Osteoblast (primary cell): ENCODE results near the gene SLC22A31. TPM values are rescaled to one million over a fixed set of nuclear protein-coding genes. Genes with fewer than 3 reads are reported as not detected.

Experiments used
- DNase-seq: peaks from one replicate; pipeline ENCODE4 v3.0.0; 2011; ENCODE audit warnings: low spot score, mixed read lengths; ENCODE audit not compliant: insufficient read length; ENCODE audit errors: missing footprints
- H2AFZ ChIP-seq: 2 replicates; pipeline ENCODE4 v1.6.0; 2011; ENCODE audit warnings: mild to moderate bottlenecking, low read length
- H3K27ac ChIP-seq: 2 replicates; pipeline ENCODE4 v1.5.1; 2011; ENCODE audit warnings: mild to moderate bottlenecking, low read depth, low read length, moderate library complexity
- H3K27me3 ChIP-seq: 2 replicates; pipeline ENCODE4 v1.6.0; 2012; ENCODE audit warnings: mild to moderate bottlenecking, control low read depth, inconsistent platforms, low read length, moderate library complexity; ENCODE audit not compliant: insufficient read depth
- H3K36me3 ChIP-seq: 2 replicates; pipeline ENCODE4 v1.5.1; 2011; ENCODE audit warnings: mild to moderate bottlenecking, low read length, control low read depth, moderate library complexity; ENCODE audit not compliant: insufficient read depth
- H3K4me1 ChIP-seq: 2 replicates; pipeline ENCODE4 v1.5.1; 2011; ENCODE audit warnings: mild to moderate bottlenecking, low read length, control low read depth, moderate library complexity; ENCODE audit not compliant: insufficient read depth
- H3K4me2 ChIP-seq: 2 replicates; pipeline ENCODE4 v1.6.0; 2011; ENCODE audit warnings: mild to moderate bottlenecking, low read length; ENCODE audit not compliant: insufficient read depth
- H3K4me3 ChIP-seq: fragments of 200-600 bp; sonication (generic); 3 replicates; pipeline ENCODE4 v1.5.1; 2012; ENCODE audit warnings: mild to moderate bottlenecking, low read length, inconsistent platforms; ENCODE audit not compliant: insufficient read depth
- H3K79me2 ChIP-seq: 2 replicates; pipeline ENCODE4 v1.6.0; 2012; ENCODE audit warnings: mild to moderate bottlenecking, low read length, control low read depth, inconsistent platforms; ENCODE audit not compliant: insufficient read depth
- H3K9me3 ChIP-seq: 2 replicates; pipeline ENCODE4 v1.5.1; 2011; ENCODE audit warnings: low read depth, low read length, control low read depth
- H4K20me1 ChIP-seq: 2 replicates; pipeline ENCODE4 v1.6.0; 2012; ENCODE audit warnings: mild to moderate bottlenecking, low read length, control low read depth; ENCODE audit not compliant: insufficient read depth
- total RNA-seq: library from RNA; depleted of rRNA; stranded (reverse); fragments of >200 nt; gene quantifications from 2 replicates; pipeline ENCODE4 v1.2.3, GENCODE V29; 2012
- TF ChIP-seq, protein P1 (sequence below): IDR thresholded peaks from 2 replicates; pipeline ENCODE4 v1.5.1; 2011; ENCODE audit warnings: mild to moderate bottlenecking, low read depth, low read length, moderate library complexity; ENCODE audit errors: extremely low read depth

Gene SLC22A31
- total RNA-seq, 1 donor: not detected

GRCh38 chr16:89198417-89199240 lies 1.7 kb downstream of the SLC22A31 start:
- Histone ChIP-seq H3K27me3 (peaks cover 34% of the 10 kb centered on the region), H4K20me1 (no peaks in the 10 kb centered on the region), H3K9me3 (no peaks in the 10 kb centered on the region), H3K4me3 (no peak overlapping the region), H3K36me3 (no peaks in the 10 kb centered on the region), H3K4me2 (no peak overlapping the region), H2AFZ (no peak overlapping the region), H3K4me1 (no peaks in the 10 kb centered on the region), H3K79me2 (no peaks in the 10 kb centered on the region), H3K27ac (no peak overlapping the region)
- TF ChIP-seq, protein P1, sequence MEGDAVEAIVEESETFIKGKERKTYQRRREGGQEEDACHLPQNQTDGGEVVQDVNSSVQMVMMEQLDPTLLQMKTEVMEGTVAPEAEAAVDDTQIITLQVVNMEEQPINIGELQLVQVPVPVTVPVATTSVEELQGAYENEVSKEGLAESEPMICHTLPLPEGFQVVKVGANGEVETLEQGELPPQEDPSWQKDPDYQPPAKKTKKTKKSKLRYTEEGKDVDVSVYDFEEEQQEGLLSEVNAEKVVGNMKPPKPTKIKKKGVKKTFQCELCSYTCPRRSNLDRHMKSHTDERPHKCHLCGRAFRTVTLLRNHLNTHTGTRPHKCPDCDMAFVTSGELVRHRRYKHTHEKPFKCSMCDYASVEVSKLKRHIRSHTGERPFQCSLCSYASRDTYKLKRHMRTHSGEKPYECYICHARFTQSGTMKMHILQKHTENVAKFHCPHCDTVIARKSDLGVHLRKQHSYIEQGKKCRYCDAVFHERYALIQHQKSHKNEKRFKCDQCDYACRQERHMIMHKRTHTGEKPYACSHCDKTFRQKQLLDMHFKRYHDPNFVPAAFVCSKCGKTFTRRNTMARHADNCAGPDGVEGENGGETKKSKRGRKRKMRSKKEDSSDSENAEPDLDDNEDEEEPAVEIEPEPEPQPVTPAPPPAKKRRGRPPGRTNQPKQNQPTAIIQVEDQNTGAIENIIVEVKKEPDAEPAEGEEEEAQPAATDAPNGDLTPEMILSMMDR: no peak
- peak; percentile 91 for DNase-seq

DNA sequence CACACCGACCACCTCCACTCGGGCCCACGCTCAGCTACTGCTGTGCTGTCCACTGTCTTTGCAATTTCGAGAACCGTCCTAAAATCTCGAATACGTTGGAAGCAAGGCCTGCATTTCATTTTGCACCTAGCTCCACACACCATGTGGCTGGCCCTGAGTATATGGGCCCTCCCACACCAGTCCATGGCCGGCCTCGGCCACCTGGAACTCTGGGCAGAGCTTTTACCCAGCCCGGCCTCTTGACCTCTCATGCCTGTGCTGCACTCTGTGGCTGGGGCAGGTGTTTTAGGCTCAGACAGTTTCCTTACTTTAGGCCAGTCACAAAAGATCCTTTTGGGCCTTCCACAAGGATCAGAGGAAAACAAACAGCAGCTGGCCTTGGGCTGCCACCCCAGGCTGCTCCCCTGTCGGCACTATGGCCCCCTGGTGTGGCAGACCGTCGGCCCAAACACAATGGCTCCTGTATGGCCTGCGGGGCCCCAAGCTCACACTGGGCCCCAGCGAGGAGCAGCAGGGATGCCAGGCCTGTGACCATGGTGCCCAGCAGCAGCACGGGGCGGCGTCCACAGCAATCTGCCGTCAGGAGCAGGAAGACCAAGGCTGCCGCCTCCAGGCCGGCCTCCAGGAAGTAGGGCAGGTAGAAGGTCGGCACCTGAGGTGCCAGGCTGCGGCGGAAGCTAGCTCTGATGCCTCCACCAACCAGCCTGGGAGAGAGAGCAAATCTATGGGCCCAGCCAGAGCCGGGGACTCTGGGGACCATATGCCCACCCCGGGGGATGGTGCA lies 2.5 kb downstream of the SLC22A31 start:
- DNase-seq: peak; percentile 86
- TF ChIP-seq, protein P1: no peak
- Histone ChIP-seq H3K4me1 (no peaks in the 10 kb centered on the region), H2AFZ (no peak overlapping the region), H3K4me2 (no peak overlapping the region), H3K79me2 (no peaks in the 10 kb centered on the region), H3K9me3 (no peaks in the 10 kb centered on the region), H3K36me3 (no peaks in the 10 kb centered on the region), H3K4me3 (no peak overlapping the region), H4K20me1 (no peaks in the 10 kb centered on the region), H3K27ac (no peak overlapping the region), H3K27me3 (peaks cover 27% of the 10 kb centered on the region)

- H3K4me1 ChIP-seq: peaks cover under 1% of the 10 kb centered on the region
- no peaks in the 10 kb centered on the region for H3K79me2 ChIP-seq
- peaks cover 20% of the 10 kb centered on the region for H3K27me3 ChIP-seq
- H4K20me1 ChIP-seq: no peaks in the 10 kb centered on the region
- no peaks in the 10 kb centered on the region for H3K9me3 ChIP-seq
- H3K36me3 ChIP-seq: no peaks in the 10 kb centered on the region
- H2AFZ ChIP-seq: no peak overlapping the region
- no peak overlapping the region for H3K4me3 ChIP-seq
- TF ChIP-seq, protein P1: no peak
- DNase-seq: peak; percentile 82
- no peak overlapping the region for H3K4me2 ChIP-seq
- H3K27ac ChIP-seq: no peak overlapping the region
Measured at GRCh38 chr16:89197033-89197632, 3.2 kb downstream of the SLC22A31 start.
